GM18858 (cell line): ENCODE measurements around the gene PDE6C.

Experiments used
- ATAC-seq: cut with Tn5 transposase; IDR thresholded peaks from one replicate; pipeline ENCODE4 v1.9.1; 2021; ENCODE audit not compliant: unreplicated experiment

Gene PDE6C

GRCh38 chr10:93612311-93612710, at the start of gene PDE6C:
Gene PDE6C (plus strand): TSS chr10:93612537. CDS start chr10:93612726, 189 bp downstream.
- ATAC-seq, result no peak

GRCh38 chr10:93565446-93565845, 46.9 kb upstream of the PDE6C start:
- ATAC-seq, result no peak

GRCh38 chr10:93566435-93567276, 45.7 kb upstream of the PDE6C start, which contains the start of gene FFAR4:
Gene FFAR4 (plus strand): TSS chr10:93566665. CDS start chr10:93566721, 56 bp downstream.
- ATAC-seq, result no peak

DNA sequence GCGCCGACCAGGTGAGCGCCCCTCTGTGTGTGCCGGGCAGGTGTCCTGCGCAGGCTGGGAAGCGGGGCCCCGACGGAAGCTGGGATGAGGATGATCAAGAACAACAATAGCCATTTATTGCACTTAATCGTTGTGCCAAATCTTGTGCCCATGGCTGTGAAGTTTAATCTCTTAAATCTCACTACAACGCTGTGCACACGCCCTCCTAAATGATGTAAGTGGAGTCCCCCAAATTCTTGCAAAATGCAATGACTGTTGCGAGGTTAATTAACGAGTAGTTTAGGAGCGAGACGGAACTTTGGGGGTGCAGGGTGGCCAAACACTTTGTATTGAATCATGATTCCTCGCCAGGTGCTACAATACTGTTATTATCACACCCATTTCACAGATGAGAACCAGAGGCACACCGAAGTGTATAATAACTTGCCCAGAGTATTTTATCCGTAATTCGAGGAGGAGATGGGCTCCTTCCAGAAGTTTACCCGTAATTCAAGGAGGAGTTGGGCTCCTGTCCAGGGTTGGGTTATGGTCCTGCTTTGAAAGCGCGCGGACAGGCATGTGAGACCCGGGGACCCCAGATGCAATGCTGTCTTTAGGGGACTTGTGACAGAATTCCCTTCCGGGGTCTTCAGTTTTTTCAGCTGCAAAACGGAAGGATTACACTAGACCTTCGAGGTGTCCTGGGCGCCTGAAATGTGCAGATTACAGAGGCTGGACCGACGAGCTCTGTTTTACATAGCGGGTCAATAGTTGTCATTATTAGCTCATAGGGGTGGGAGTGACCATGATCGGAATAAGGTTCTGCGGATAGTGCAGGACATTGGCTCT, 44.8 kb upstream of the PDE6C start:
- ATAC-seq, result no peak

GRCh38 chr10:93568105-93568390, 44.3 kb upstream of the PDE6C start:
- ATAC-seq, result no peak

DNA sequence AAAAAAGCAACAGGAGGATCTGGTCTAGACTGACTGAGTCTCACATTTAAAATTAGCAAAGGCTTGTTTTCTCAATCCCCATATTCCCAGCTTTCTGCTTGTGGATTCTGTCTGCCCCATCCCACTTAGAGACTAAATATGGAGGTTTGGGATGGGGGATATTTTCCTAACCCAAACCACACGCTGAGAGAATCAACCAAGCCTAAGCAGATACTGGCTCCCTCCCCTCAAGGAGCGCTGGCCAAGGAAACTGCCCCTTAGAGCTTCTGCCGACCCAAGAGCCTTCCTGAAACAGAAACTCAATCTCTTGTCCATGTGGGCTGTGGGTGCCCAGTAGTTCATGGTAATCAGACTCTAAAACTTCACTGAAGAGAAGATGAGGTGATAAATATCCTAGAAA, 42.0 kb upstream of the PDE6C start:
- no peak for ATAC-seq

- no peak for ATAC-seq
Measured at GRCh38 chr10:93572606-93573005, 39.7 kb upstream of the PDE6C start.

- ATAC-seq, result no peak
Measured at GRCh38 chr10:93573051-93573909, 39.1 kb upstream of the PDE6C start.

DNA sequence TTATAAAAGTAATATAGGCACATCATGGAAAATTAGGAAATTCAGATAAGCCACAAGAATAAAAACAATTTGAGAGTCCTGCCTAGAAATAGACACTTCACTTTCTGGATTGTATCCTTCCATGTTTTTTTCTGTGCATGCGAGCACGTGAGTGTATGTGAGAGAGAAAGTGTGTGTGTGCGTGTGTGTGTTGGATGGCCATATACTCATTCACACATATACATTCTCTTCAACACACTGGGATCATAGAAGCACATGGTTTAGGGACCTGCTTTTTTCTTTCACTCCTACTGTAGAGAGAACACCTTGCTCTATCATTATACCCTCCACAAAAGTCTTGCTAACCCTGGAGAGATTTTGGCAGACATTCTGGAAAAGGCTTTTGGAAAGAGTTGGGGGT, 38.4 kb upstream of the PDE6C start:
- no peak for ATAC-seq

GRCh38 chr10:93576888-93577287, 35.4 kb upstream of the PDE6C start:
- no peak for ATAC-seq

- no peak for ATAC-seq
Measured at GRCh38 chr10:93577565-93577964, 34.8 kb upstream of the PDE6C start.

DNA sequence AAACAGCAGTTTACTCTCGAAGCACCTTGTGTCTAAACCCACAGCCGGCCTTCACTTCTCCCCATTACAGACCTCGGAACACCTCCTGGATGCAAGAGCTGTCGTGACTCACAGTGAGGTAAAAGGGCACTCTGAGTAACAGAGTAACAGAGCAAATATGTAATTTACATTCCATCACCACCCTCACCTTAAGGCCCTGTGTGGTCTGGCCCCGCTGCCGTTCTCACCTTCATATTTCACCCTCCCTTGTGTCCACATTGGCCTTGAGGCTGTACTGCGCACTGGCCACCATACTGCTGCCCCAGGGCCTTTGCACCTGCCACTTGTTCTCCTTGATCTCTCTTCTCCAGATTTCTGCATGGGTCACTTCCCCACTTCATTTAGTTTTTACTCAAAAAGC, 33.2 kb upstream of the PDE6C start:
- ATAC-seq, result no peak

DNA sequence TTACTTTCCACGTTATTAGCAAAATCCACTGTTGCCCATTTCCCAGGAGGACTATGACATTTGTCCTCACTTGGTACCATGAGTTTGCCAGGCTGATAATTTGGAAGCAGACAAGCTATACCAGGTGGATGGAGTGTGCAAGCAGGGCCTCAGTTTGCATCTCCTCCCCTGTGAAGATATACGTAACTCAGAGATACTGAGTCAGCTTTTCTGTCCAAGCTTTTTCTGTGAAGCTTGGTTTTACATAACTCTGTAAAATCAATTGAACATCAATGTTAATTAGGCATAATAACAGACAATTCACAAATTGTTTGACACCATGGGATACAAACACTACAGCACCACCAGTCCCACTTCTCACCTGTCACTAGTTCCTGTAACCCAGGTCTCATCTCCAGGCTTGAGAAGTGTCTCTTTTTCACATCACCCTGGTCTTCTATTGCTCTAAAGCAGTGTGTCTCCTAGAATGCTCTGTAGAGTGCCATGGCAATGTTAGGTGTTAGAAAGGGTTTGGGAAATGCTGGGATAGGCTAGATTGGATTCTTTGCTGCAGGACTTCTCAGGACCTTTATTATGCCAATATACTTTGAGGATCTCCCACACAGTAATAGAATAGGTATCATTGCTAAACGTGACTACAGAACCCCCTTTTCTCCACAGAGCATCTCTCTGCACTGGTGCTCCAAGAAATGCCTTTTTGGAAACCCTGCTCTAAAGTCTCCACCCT, 32.2 kb upstream of the PDE6C start:
- no peak for ATAC-seq

DNA sequence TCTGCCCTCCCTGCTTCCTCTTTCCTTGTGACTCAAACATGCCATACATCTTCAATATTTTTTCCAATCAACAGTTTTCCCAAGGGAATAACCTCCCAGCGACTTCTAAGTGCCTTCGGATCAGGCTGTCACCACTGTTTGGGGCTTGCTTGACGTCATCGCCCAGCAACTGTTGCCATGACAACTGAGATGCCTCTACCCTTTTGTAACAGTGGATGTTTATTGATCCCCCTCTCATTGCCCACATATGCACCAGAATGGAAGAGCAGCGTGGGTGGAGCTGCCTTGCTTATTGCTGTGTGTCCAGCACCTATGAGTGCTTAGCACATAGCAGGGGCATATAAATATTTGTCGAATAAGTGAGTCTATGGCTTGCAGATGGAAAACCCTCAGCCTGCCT, 31.5 kb upstream of the PDE6C start:
- no peak for ATAC-seq

DNA sequence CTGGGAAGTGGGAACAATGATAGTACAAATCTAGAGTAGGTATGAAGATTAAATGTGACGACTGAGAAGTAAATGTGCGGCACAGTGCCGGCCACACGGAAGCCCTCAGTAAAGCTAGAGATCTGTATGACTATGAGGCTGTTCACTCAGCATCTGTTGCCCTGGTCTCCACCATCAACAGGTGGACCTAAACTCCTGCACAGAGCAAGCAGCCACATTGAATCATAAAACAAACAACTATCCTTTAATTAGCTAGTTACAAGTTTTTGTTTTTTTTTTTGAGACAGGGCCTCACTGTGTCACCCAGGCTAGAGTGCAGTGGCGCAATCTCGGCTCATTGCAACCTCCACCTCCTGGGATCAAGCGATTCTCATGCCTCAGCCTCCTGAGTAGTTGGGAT, 27.9 kb upstream of the PDE6C start:
- no peak for ATAC-seq

DNA sequence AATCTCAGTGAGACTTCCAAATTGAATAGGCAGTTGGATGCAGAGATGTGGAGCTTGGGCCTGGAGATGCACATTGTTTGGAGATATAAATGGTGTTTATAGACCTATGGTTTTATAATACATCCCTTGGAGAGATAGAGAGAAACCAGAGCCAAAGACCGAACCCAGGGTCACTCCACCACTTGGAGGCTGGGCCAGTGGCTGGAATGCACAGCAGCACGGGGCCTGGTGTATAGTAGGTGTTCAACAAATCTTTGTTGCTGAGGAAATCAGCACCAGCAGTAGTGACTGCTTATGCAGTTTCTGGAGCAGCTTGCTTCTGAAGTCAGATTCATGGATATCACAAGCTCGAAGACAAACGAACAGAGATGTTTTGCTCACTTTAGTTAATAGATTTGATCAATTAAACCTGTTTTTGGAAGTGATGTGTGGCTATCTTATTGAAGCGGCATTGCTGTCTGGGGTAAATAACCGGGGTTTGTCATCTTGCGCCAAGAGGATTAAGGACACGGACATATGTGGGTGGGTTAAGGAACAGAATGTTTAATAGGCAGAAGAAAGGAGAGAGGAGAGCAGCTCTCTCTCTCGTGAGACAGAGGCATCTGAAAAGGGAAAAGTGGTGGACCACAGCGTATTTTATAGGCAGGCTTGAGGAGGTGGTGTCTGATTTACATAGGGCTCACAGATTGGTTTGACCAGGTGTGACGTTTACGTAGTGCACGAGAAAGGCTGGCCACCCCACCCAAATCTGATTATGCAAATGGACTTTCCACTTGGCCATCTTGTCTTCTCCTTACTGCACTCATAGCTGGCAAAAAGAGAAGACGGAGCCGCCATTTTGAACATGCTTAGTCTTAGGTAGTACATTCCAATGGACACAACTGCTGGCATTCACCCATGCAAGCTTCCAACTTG, 22.4 kb upstream of the PDE6C start:
- no peak for ATAC-seq

DNA sequence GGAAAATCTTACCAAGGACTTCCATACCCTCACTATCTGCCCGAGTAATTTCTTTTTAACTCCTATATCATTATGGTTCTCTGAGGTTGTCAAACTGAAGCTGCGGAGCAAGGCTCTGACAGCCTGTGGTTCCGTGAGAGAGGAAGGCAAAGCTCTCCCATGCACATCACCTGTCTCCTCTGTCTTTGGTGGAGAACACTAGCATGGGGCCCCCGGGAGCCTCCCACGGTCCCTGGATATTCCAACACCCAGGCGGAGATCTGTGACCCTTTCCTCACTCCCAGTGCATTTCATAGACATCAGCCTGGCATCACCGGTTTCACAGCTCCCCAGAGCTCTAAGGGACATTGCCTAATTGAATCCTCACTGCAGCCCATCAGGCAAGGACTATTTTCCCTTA, 21.7 kb upstream of the PDE6C start:
- no peak for ATAC-seq

DNA sequence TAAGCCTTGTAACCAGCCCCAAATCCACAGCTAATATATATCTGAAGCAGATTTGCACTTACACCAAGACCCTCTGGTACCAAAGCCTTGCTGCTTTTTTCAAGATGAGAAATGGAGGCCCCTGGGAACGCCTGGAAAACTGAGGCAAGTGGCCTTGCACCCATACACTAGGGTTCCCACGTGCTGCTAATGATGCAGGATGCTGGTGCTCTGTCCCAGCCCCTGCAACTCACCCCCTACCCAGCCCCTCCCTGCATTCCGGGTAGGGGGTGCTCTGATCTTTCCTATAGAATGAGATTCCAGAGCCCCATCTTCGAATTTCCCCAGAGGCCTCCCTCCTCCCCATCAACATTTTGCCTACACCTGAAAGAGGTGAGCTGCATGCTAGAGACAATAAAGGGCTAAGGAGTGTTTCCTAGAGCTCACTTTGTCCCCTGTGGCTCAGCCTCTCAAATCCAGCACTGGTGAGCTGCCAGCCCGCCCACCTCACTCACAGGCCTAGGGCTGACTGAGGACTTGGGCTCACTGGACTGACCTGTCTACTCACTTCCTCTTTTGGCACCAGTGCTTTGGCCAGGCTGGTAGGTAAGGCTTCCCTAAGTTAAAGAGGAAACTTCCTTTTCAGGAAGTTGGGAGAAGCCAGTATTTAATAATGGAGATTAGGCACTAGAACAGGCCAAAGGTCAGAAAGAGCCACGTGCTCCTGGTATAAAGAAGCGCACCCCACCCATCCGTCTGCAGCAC, 21.1 kb upstream of the PDE6C start:
- ATAC-seq, result no peak

GRCh38 chr10:93593254-93593653, 19.1 kb upstream of the PDE6C start:
- no peak for ATAC-seq
